Measurements from ENCODE around the gene MRPL33. TPM values are rescaled to one million over a fixed set of nuclear protein-coding genes. Genes with fewer than 3 reads are reported as not detected.

The MRPL33 gene
- total RNA-seq, 1 donor from 2014 or later: 290 TPM

GRCh38 chr2:27735263-27735904 is 36.1 kb upstream of the MRPL33 start:
- peak overlapping the region; percentile 47 for H3K4me3 ChIP-seq (ENCODE audit: low read depth, low read length)
- TF ChIP-seq, protein P1, sequence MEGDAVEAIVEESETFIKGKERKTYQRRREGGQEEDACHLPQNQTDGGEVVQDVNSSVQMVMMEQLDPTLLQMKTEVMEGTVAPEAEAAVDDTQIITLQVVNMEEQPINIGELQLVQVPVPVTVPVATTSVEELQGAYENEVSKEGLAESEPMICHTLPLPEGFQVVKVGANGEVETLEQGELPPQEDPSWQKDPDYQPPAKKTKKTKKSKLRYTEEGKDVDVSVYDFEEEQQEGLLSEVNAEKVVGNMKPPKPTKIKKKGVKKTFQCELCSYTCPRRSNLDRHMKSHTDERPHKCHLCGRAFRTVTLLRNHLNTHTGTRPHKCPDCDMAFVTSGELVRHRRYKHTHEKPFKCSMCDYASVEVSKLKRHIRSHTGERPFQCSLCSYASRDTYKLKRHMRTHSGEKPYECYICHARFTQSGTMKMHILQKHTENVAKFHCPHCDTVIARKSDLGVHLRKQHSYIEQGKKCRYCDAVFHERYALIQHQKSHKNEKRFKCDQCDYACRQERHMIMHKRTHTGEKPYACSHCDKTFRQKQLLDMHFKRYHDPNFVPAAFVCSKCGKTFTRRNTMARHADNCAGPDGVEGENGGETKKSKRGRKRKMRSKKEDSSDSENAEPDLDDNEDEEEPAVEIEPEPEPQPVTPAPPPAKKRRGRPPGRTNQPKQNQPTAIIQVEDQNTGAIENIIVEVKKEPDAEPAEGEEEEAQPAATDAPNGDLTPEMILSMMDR (conservative IDR thresholded peaks at IDR 0.05; ENCODE audit: low read depth, low read length): no peak
- no peak for DNase-seq (ENCODE audit: low read depth)

GRCh38 chr2:27736031-27736889 is 35.3 kb upstream of the MRPL33 start:
- TF ChIP-seq, protein P1 (conservative IDR thresholded peaks at IDR 0.05; ENCODE audit: low read depth, low read length): no peak
- H3K4me3 ChIP-seq (ENCODE audit: low read depth, low read length): no peak overlapping the region
- no peak for DNase-seq (ENCODE audit: low read depth)

- no peak overlapping the region for H3K4me3 ChIP-seq (ENCODE audit: low read depth, low read length)
- DNase-seq (ENCODE audit: low read depth): no peak
- TF ChIP-seq, protein P1 (conservative IDR thresholded peaks at IDR 0.05; ENCODE audit: low read depth, low read length): no peak
Measured at GRCh38 chr2:27736890-27737204, 34.7 kb upstream of the MRPL33 start.

DNA sequence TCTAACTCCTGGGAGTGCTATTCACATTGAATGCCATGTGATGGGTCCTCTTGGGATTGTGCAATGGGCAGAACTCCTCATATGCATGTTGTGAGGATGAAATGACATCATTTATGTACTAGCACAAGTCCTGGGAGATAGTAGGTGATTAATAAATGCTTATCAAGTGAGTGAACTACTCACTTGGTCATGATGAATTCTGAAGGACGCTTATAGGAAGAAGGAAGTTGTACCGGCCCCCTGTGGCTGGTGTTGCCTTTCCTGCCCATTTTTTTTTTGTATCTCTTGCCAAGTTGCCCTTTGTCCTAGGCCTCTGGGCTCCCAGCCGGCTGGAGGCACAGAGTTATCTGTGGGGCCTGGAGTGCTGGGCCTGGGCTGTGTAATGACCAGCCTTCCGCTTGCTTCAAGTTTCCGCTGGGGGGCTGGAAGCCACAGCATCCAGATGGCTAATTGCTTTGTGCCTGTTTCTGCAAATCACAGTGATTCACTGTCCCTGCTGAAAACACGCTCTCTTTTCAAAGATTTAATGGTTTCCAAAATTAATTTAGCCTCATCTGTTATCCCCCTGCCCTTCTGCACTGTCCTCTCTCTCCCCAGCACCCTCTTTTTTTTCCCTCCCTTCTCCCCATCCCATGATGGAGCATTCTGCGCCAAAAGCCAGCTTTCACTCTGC is 33.7 kb upstream of the MRPL33 start:
- DNase-seq (ENCODE audit: low read depth): peak; percentile 87
- H3K4me3 ChIP-seq (ENCODE audit: low read depth, low read length): no peak overlapping the region

GRCh38 chr2:27738349-27739057 is 33.0 kb upstream of the MRPL33 start:
- H3K4me3 ChIP-seq (ENCODE audit: low read depth, low read length): no peak overlapping the region
- no peak for DNase-seq (ENCODE audit: low read depth)

More for the DNA sequence above, 33.7 kb upstream of the MRPL33 start:
- TF ChIP-seq, protein P1 (conservative IDR thresholded peaks at IDR 0.05; ENCODE audit: low read depth, low read length): no peak

DNA sequence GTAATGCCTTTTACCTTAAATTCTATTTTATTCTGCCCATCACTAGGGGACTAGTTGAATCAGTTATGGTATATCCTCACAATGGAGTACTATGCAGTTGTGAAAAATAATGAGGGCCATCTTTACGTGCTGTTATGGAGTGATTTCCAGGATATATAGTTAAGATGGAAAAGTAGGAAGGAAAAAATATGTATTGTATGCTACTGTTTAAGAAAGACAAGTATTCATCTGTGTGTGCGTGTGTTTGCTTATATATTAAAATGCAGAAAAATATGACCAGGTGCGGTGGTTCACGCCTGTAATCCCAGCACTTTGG is 32.5 kb upstream of the MRPL33 start:
- TF ChIP-seq, protein P1 (conservative IDR thresholded peaks at IDR 0.05; ENCODE audit: low read depth, low read length): no peak
- no peak overlapping the region for H3K4me3 ChIP-seq (ENCODE audit: low read depth, low read length)
- DNase-seq (ENCODE audit: low read depth): no peak

More at GRCh38 chr2:27738349-27739057, 33.0 kb upstream of the MRPL33 start:
- TF ChIP-seq, protein P1 (conservative IDR thresholded peaks at IDR 0.05; ENCODE audit: low read depth, low read length): no peak

Data from epithelial cell of proximal tubule (primary cell).